K562 (cell line): ENCODE results near the gene CREB3L4. TPM values are rescaled to one million over a fixed set of nuclear protein-coding genes. Genes with fewer than 3 reads are reported as not detected.

Experiments used
- CBX1 ChIP-seq: sonication (generic); IDR thresholded peaks from 2 replicates; pipeline ENCODE4 v1.6.1; 2016; ENCODE audit warnings: antibody characterized with exemption, low read depth, mild to moderate bottlenecking
- CREB1 ChIP-seq, 2 experiments: sonication (generic) in 1 of 2; formaldehyde crosslinking in 1 of 2; IDR thresholded peaks; 2 replicates each; pipeline versions ENCODE4 v1.6.1 to v1.8.0; 2012 to 2022; ENCODE audit warnings: inconsistent platforms in 1 of 2, mild to moderate bottlenecking in 1 of 2, missing genetic modification reagents in 1 of 2, moderate library complexity in 1 of 2
- CREB3L1 ChIP-seq: fragments of 450-650 bp; IDR thresholded peaks from 2 replicates; pipeline ENCODE4 v1.6.1; 2014; ENCODE audit warnings: low read depth, mild to moderate bottlenecking, moderate library complexity, borderline replicate concordance
- FIP1L1 ChIP-seq: fragments of 200-400 bp; formaldehyde crosslinking; IDR thresholded peaks from 2 replicates; pipeline ENCODE4 v1.6.1; 2018; ENCODE audit warnings: mild to moderate bottlenecking, low read depth, low read length; ENCODE audit not compliant: poor library complexity, severe bottlenecking
- KLF13 ChIP-seq: fragments of 450-650 bp; IDR thresholded peaks from 2 replicates; pipeline ENCODE4 v1.6.1; 2016; ENCODE audit warnings: missing genetic modification characterization, low read depth, mild to moderate bottlenecking, missing compliant biosample characterization, moderate library complexity, borderline replicate concordance
- LEF1 ChIP-seq: fragments of 450-650 bp; IDR thresholded peaks from 2 replicates; pipeline ENCODE4 v1.6.1; 2016; ENCODE audit warnings: mild to moderate bottlenecking
- MAFG ChIP-seq: fragments of 450-650 bp; conservative IDR thresholded peaks from 2 replicates; pipeline ENCODE4 v1.6.1; 2016; ENCODE audit warnings: missing genetic modification characterization, missing compliant biosample characterization
- MCM7 ChIP-seq, 2 experiments: fragments of 450-650 bp; IDR thresholded peaks; 2 replicates each; pipeline ENCODE4 v1.6.1; 2016 to 2018
- MEIS2 ChIP-seq: fragments of 450-650 bp; IDR thresholded peaks from 2 replicates; pipeline ENCODE4 v1.6.1; 2014; ENCODE audit warnings: mild to moderate bottlenecking; ENCODE audit not compliant: partially characterized antibody
- NR4A1 ChIP-seq, 2 experiments: fragments of 250-450 bp in 1 of 2; fragments of 450-650 bp in 1 of 2; sonication (Bioruptor Pico) in 1 of 2; IDR thresholded peaks; 2 replicates each; pipeline versions ENCODE4 v1.4.0 to v1.6.1; 2016 to 2020; ENCODE audit warnings: mild to moderate bottlenecking in 2 of 2, missing compliant biosample characterization in 1 of 2, missing genetic modification characterization in 1 of 2, moderate library complexity in 1 of 2
- PTRF ChIP-seq: fragments of 450-650 bp; IDR thresholded peaks from 2 replicates; pipeline ENCODE4 v1.6.1; 2016; ENCODE audit warnings: mild to moderate bottlenecking, missing genetic modification characterization, missing compliant biosample characterization
- SAFB2 ChIP-seq: fragments of 200-400 bp; formaldehyde crosslinking; IDR thresholded peaks from 2 replicates; pipeline ENCODE4 v1.6.1; 2018; ENCODE audit warnings: borderline replicate concordance, low read length, low read depth, moderate library complexity; ENCODE audit not compliant: severe bottlenecking
- SOX6 ChIP-seq: fragments of 450-650 bp; IDR thresholded peaks from 2 replicates; pipeline ENCODE4 v1.6.1; 2014; ENCODE audit warnings: mild to moderate bottlenecking
- SPI1 ChIP-seq: IDR thresholded peaks from 2 replicates; pipeline ENCODE4 v1.6.1; 2011; ENCODE audit warnings: low read depth, low read length, control low read depth, borderline replicate concordance
- STAT5A ChIP-seq: IDR thresholded peaks from 2 replicates; pipeline ENCODE4 v1.6.1; 2012; ENCODE audit warnings: low read length, inconsistent platforms, borderline replicate concordance
- TAF1 ChIP-seq: IDR thresholded peaks from 2 replicates; pipeline ENCODE4 v1.6.1; 2011; ENCODE audit warnings: mild to moderate bottlenecking, low read length, moderate library complexity; ENCODE audit not compliant: insufficient read depth, control insufficient read depth, severe bottlenecking; ENCODE audit errors: extremely low read depth
- ZBTB2 ChIP-seq: fragments of 450-650 bp; IDR thresholded peaks from 2 replicates; pipeline ENCODE4 v1.6.1; 2016; ENCODE audit warnings: antibody characterized with exemption
- ZC3H4 ChIP-seq: sonication (generic); formaldehyde crosslinking; IDR thresholded peaks from 2 replicates; pipeline ENCODE4 v1.9.0; 2021; ENCODE audit warnings: missing genetic modification reagents, borderline replicate concordance
- ZNF12 ChIP-seq: sonication (generic); formaldehyde crosslinking; IDR thresholded peaks from 2 replicates; pipeline ENCODE4 v1.4.0; 2020; ENCODE audit warnings: mild to moderate bottlenecking, missing genetic modification reagents
- ZNF232 ChIP-seq: sonication (generic); formaldehyde crosslinking; IDR thresholded peaks from 2 replicates; pipeline ENCODE4 v1.8.0; 2022; ENCODE audit warnings: mild to moderate bottlenecking, missing genetic modification reagents
- polyA plus RNA-seq, 8 experiments: library from polyadenylated mRNA; depleted of rRNA in 4 of 8; stranded (reverse) in 5 of 8; unstranded in 3 of 8; fragments of >200 nt; fragmentation: Nextera tagmentation in 2 of 8; fragmentation: Illumina TruSeq in 1 of 8; extraction: Ambion mirVana in 2 of 8; extraction: Trizol in 1 of 8; gene quantifications; 2 replicates each; pipeline versions ENCODE4 v1.2.1 to v1.2.3, GENCODE V29; 2011 to 2014; ENCODE audit warnings: inconsistent platforms in 1 of 8, missing spikeins in 1 of 8
- total RNA-seq, 7 experiments: library from RNA; depleted of rRNA in 6 of 7; stranded (reverse); fragments of >200 nt in 6 of 7; fragmentation: Illumina TruSeq in 2 of 7; extraction: Trizol in 2 of 7; gene quantifications; 2 replicates each; pipeline versions ENCODE4 v1.2.1 to v1.2.3, GENCODE V29; 2011 to 2021; ENCODE audit warnings: low replicate concordance in 1 of 7
- TF ChIP-seq, protein P1 (sequence below): sonication (generic); formaldehyde crosslinking; IDR thresholded peaks from 2 replicates; pipeline ENCODE4 v1.8.0; 2022; ENCODE audit warnings: mild to moderate bottlenecking, missing genetic modification reagents, borderline replicate concordance
- TF ChIP-seq, protein P2 (sequence below): sonication (generic); formaldehyde crosslinking; IDR thresholded peaks from 2 replicates; pipeline ENCODE4 v1.8.0; 2023; ENCODE audit warnings: mild to moderate bottlenecking, missing genetic modification reagents

CREB3L4 gene
- total and polyA plus RNA-seq, 9 of the 15 experiments (the other 6 are each of a cell fraction or from before 2014, with no cell fraction given): 9.9 to 18.6 (median 13.9) TPM

DNA sequence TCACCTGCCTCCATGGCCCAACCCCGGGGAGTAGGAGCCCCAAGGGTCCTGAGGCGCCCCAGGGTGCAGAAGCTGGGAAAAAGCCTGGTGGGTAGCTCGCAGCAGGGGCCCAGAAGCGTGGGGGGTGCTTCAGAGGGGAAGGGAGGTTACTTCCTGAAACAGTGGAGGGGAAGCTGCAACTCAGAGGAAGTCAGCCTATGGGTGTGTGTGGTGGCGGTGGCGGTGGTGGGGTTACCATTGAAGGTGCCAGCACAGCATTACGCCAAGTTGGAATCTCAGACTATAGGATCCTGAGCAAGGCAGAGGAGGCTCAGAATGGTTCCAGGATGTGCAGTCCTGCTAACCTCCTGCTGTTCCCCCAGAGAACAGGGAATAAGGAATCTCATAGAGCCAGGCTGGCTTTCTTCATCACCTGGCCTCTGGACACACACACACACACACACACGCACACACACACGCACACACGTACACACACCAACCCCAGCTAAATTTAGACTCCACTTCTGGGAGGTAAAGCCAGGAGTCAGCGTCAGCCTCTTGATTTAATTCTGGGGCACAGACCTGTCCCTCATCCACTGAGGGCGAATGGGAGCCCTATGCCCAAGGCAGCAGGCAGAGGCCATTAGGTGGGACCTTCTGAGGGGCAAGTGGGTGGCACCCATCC, 22.4 kb upstream of the CREB3L4 start (continued):
- TF ChIP-seq, protein P1, sequence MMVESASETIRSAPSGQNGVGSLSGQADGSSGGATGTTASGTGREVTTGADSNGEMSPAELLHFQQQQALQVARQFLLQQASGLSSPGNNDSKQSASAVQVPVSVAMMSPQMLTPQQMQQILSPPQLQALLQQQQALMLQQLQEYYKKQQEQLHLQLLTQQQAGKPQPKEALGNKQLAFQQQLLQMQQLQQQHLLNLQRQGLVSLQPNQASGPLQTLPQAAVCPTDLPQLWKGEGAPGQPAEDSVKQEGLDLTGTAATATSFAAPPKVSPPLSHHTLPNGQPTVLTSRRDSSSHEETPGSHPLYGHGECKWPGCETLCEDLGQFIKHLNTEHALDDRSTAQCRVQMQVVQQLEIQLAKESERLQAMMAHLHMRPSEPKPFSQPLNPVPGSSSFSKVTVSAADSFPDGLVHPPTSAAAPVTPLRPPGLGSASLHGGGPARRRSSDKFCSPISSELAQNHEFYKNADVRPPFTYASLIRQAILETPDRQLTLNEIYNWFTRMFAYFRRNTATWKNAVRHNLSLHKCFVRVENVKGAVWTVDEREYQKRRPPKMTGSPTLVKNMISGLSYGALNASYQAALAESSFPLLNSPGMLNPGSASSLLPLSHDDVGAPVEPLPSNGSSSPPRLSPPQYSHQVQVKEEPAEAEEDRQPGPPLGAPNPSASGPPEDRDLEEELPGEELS (CRISPR knock-in tag): no peak; the same call in 1 of the 2 replicates
- TF ChIP-seq CREB1 (IDR thresholded peaks at IDR 0.05) (no peak), CREB1 (CRISPR knock-in tag; IDR thresholded peaks at IDR 0.05) (no peak), MCM7 (IDR thresholded peaks at IDR 0.05) (no peak), SAFB2 (no peak), SPI1 (peak; percentile 87), CREB3L1 (0 out of 2 replicates have a peak, but pooled peaks have one; percentile 20), CBX1 (no peak), STAT5A (no peak), MAFG (tag) (no peak), LEF1 (no peak), SOX6 (no peak), PTRF (tag) (no peak), ZNF232 (no peak), ZC3H4 (CRISPR knock-in tag) (no peak), NR4A1 (CRISPR knock-in tag; IDR thresholded peaks at IDR 0.05) (no peak), NR4A1 (tag; IDR thresholded peaks at IDR 0.05) (no peak), ZNF12 (CRISPR knock-in tag) (no peak), MEIS2 (no peak), ZBTB2 (0 out of 2 replicates have a peak, but pooled peaks have one; percentile 28), TAF1 (peak; percentile 20), FIP1L1 (no peak), KLF13 (tag) (no peak)
- TF ChIP-seq, protein P2, sequence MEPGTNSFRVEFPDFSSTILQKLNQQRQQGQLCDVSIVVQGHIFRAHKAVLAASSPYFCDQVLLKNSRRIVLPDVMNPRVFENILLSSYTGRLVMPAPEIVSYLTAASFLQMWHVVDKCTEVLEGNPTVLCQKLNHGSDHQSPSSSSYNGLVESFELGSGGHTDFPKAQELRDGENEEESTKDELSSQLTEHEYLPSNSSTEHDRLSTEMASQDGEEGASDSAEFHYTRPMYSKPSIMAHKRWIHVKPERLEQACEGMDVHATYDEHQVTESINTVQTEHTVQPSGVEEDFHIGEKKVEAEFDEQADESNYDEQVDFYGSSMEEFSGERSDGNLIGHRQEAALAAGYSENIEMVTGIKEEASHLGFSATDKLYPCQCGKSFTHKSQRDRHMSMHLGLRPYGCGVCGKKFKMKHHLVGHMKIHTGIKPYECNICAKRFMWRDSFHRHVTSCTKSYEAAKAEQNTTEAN (CRISPR knock-in tag): no peak
